GM13977 (cell line): ENCODE measurements around the gene AP3D1.

Experiments
- DNase-seq: peaks from one replicate; pipeline ENCODE4 v3.0.0; 2012; ENCODE audit warnings: low spot score
- in situ Hi-C: fragments of 300-500 bp; cut with MboI; formaldehyde crosslinking; loops from one replicate; pipeline ENCODE4 v1.12.0; 2022; ENCODE audit warnings: low sequenced_read_pairs, low pct_unique_long_range_greater_than_20kb, mixed read lengths, inconsistent platforms; ENCODE audit not compliant: unreplicated experiment
- TF ChIP-seq, protein P1 (sequence below): IDR thresholded peaks from 2 replicates; pipeline ENCODE4 v1.5.1; 2012; ENCODE audit warnings: mild to moderate bottlenecking, control low read depth; ENCODE audit not compliant: insufficient read depth; ENCODE audit errors: extremely low read depth, missing control alignments

Gene AP3D1

DNA sequence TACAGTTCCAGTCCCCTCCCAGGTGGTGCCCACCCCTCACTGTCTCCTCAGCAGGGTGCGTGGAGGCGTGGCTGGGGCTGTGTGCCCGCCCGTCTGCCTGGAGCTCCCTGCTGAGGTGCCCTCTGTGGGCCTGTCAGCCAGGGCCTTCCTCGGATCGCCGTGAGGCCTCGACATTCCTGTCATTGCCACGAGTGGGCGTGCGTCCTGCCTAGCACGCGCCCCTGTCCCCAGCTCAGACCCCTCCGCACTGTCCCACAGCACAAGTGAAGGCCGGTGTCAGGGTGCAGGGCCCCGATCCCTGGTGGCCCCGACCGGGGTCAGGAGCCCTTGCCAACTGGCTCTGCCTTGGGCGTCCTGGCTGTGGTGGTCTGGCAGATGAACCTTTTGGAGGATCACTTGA, 44.5 kb upstream of the AP3D1 start:
- in situ Hi-C loops, result no loop called here
- DNase-seq, result no peak
- TF ChIP-seq, protein P1, sequence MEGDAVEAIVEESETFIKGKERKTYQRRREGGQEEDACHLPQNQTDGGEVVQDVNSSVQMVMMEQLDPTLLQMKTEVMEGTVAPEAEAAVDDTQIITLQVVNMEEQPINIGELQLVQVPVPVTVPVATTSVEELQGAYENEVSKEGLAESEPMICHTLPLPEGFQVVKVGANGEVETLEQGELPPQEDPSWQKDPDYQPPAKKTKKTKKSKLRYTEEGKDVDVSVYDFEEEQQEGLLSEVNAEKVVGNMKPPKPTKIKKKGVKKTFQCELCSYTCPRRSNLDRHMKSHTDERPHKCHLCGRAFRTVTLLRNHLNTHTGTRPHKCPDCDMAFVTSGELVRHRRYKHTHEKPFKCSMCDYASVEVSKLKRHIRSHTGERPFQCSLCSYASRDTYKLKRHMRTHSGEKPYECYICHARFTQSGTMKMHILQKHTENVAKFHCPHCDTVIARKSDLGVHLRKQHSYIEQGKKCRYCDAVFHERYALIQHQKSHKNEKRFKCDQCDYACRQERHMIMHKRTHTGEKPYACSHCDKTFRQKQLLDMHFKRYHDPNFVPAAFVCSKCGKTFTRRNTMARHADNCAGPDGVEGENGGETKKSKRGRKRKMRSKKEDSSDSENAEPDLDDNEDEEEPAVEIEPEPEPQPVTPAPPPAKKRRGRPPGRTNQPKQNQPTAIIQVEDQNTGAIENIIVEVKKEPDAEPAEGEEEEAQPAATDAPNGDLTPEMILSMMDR, result no peak

DNA sequence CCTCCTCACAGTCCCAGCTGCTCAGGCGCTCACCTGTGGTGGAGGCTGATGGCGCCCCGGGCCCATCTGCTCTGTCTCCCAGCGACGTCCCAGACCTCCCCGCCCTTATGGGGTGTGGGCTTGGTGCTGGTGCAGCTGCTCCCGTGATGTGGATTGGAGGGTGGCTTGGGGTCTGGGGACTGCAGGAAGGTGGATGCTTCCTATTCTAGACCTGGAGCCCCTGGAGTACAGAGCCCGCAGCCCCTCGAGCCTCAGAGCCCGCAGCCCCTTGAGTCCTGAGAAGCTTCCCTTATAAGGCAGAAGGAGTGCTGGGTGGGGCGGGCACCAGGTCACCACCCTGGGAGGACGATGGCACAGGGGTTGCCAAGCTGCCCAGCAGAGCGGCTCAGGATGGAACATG, 44.0 kb upstream of the AP3D1 start:
- in situ Hi-C loops, result no loop called here
- TF ChIP-seq, protein P1, result no peak
- no peak for DNase-seq

DNA sequence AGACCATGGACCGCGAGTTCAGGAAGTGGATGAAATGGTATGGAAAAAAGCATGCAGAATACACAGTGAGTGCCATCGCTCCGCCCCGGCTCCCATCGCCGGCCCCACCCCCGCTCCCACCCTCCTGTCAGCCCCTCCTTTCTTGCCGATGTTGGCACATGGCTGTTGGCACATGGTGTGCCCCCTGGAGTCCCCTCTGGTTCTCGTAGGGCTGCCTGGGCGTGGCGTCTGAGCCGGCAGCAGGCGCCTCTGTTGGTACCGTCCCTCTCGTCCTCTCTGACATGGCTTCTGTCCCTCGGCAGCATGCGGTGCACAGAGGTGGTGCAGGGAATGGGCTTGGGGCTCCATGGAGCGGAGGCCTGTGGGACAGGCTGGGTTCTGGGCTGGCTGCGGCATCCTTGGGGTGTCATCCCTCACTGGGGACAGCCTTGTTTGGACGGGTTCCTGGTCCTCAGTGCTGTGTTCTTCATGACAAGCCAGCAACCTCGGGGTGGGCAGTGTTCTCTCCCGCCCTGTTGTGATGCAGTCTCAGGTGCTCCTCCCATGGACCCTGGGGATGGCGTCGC, 43.2 kb upstream of the AP3D1 start:
- no peak for DNase-seq
- in situ Hi-C loops, result no loop called here
- TF ChIP-seq, protein P1, result no peak

DNA sequence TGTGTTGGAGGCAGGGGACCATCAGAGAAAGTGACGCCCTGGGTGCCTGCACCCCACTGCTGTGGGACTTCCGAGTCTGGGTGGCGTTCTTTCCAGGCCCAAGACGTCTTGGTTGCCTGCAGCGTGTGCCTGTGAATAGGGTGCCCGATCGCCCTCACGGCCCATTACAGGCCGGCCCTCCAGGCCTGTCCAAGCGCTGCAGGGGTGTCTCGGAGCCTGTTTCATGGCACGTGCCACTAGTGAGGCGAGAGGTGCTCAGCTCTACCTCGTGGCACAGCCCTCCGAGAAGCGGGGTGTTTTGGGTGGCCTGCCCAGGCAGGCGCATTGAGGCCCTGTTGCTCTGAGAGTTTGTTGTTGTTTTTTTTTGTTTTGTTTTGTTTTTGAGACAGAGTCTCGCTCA, 42.4 kb upstream of the AP3D1 start:
- no peak for DNase-seq
- in situ Hi-C loops, result no loop called here
- TF ChIP-seq, protein P1, result no peak

DNA sequence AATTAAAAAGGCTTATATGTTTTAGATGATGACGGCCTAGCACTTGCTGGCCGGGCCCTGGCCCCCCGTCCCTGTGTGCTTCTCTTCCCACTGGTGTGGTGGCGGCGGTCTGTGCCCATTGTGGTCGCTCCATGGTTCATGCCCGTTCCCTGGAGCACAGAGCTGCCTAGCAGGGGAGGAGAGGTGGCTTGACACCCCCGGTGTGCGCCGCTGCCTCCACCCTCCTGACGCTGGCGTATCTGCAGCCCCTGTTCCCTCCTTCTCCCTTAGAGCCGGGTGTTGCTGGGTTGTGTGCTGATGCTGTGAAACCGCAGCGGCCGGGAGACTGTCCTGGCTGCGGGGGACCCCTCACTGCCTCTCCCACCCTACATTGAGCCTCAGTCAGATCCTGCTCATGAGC, 41.5 kb upstream of the AP3D1 start:
- TF ChIP-seq, protein P1, result no peak
- in situ Hi-C loops, result no loop called here
- DNase-seq, result no peak

DNA sequence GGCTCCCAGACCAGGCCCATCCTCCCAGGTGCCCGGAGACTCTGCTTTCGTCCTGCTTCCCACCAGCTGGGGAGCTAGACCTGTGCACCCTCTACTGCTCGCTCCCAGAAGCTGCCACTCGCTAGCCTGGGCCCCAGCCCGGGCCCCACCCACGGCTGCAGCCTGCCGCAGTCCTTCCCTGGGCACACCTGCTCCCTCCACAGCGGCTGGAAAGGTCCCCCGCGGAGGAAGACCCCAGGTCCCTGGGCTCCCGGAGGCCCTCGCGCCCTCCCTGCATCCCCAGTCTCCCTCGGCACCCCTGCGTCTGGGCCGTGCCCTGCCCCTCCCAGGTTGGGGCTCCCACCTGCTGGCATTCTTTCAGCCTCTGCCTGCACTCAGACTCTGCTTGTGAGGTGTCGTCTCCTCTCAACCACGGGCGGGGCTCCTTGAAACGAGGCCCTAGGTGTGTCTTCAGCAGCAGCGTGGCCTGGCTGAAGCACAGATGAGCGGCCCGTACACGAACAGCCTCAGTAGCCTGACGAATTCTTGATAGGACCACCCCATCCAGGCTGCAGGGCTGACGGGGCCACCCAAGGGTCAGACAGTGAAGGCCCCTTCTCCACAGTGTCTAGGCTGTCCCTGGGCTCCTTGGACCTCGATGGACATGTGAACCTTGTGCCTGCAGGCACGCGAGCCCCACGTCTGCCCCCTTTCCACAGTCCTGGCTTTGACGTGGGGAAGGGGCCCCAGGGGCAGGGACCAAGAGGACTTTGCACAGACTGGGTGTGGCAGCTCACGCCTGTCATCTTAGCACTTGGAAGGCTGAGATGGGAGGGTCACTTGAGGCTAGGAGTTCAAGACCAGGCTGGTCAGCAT, 40.3 kb upstream of the AP3D1 start:
- DNase-seq, result no peak
- TF ChIP-seq, protein P1, result no peak
- in situ Hi-C loops, result no loop called here
